Activated CD8-positive, alpha-beta memory T cell treated with anti-CD3 and anti-CD28 coated beads for 48 hours (primary cell): Measurements from ENCODE around the gene DDX52.

ENCODE experiments used
- DNase-seq, 3 experiments: peaks; one replicate each; pipeline ENCODE4 v3.0.0-alpha.2; 2020; ENCODE audit warnings: low read depth in 2 of 3, low spot score in 2 of 3

Gene DDX52

DNA sequence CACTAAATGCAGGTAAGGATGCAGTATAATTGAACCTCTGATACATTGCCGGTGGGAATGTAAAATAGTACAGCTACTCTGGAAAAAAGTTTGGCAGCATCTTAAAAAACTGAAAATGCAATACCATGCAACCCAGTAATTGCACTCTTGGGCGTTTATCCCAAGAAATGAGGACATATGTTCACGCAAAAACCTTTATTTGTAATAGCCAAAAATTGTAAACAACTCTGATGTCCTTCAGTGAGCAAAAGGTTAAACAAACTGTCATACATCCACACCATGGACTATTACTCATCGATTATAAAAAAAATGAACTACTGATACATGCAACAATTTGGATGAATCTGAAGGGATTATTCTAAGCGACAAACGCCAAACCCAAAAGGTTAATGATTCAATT, 51.0 kb downstream of the DDX52 start:
- DNase-seq, result no peak

DNA sequence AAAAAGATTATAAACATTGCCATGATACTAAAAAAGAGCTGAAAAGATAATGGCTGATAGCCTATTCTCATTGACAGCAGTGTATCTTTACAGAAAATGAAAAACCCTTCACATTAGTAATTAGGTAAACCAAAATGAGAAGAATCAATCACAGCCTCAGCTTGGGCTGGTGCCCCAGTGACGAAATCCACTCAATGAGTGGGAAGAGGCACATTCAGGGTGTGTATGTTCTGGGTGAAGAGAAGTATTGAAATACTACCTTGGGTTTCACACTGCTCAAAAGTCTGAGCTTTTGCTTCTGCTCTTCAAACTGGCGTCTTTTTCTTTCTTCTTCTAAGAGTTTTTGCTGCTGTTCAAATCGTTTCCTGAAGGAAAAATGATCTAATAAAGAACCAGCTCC, 58.2 kb downstream of the DDX52 start:
- DNase-seq, result no peak

- no peak for DNase-seq
These were observed 67.0 kb downstream of the DDX52 start for GRCh38 chr17:37576281-37576680.

DNA sequence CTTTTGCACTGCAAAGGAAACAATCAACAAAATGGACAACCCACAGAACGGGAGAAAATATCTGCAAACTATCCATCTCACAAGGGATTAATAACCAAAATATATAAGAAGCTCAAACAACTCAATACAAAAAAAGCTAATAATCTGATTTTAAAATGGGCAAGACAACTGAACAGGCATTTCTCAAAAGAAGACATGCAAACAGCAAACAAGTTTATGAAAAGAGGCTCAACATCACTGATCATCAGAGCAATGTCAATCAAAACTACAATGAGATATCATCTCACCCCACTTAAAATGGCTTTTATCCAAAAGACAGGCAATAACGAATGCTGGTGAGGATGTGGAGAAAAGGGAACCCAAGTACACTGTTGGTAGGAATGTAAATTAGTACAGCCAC, 68.8 kb downstream of the DDX52 start:
- no peak for DNase-seq

DNA sequence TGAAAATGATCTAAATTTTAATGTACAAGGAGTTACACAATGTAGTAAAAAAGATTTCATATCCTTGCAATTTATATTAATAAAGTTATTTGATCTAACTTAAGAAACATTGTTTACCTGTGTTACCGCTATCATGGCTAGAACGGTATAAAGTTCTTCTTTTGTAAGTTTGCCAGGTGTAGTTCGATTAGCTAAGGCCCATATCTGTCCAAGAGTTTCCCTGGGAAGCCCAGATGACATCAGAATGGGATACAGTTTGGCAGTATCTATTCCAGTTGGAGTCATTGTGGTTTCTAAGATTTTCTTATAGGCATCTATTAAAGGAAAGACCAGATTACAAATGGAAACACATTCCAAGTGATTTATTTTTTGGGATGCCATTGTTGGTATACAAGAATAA, 71.6 kb downstream of the DDX52 start:
- no peak for DNase-seq

GRCh38 chr17:37570527-37571093, 72.6 kb downstream of the DDX52 start:
- DNase-seq, result peak in 1 of 3 experiments; percentile 2

- DNase-seq, result no peak
These were observed 74.7 kb downstream of the DDX52 start for GRCh38 chr17:37568350-37569053.

DNA sequence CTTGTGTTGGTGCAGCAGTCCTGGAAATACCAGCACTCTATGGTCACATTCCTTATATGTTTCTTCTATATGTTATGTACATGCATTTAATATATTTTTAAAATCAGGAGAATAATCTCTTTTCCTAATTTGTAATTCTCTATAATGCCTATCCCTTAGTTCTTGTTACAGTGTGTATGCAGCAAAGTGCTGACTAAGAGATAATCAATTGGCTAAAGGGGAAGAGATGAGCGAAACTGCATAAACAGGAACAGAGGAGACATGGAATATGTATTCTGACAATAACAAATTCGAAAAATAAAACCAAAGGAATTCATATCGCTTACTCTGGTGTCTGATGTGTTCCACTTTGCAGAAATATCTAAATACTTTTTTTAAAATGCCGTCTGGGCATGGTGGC, 75.7 kb downstream of the DDX52 start:
- DNase-seq, result no peak

GRCh38 chr17:37567137-37567536, 76.1 kb downstream of the DDX52 start:
- no peak for DNase-seq

DNA sequence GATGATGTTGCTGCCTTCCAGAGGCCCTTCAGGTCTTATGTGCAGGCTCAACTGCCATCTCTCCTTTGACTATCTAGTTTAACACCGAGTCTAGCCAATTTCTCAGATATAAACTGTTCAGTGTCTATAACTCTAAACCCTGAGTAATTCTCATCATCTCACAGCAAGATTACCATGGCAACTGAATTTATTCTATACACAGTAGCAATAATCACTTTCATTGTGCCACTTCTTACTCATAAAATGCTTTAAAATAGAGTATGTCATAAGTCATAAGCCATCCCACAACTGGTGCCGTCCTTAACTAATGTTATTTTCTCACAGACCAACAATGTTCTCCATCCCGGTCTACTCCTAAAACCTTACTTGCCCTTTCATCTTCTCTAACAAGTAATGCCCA, 79.0 kb downstream of the DDX52 start:
- DNase-seq, result no peak

DNA sequence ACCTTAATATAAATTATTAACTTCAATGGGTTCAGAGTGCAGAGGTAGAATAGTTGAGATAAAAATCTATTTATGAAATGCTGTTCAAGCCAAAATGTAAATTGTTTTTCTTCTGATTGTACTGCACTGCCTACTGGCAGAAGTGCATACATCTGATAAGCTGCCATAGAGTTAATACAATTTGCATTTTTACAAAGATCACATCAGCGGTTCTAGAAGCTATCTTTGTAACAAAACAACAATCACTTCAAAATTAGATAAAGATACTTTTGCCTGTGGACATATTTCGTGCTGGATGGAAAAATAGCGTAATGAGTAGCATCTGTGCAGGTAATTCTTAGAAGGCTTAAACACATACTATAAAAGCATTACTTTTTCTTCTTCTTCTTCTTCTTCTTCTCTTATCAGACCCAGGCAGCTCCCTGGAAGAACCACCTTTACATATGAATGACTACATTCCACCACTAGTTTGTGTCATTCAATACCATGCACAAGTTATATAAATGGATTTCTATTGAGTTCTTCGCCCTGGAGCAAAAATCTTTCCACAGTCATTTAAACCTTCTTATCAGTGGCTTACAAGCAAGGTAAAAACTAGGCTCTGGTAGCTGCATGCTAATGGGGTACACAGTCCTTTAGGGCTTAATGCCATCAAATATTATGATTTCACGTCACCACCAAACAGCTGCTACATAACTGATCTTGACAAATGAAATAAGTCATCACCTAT, 81.1 kb downstream of the DDX52 start:
- DNase-seq, result no peak
